ENCODE measurements around the gene SMG1.
"Not testable (repeated sequence)": the region's sequence is repeated elsewhere in the genome, so short reads cannot be mapped to it uniquely, and the experiment has no call there.

The SMG1 gene

GRCh38 chr16:18925986-18926865 lies at the start of gene SMG1:
TSS of gene SMG1 (minus strand) at chr16:18926408. CDS start at chr16:18926041, 367 bp downstream.
- DNase-seq: peak; percentile 94 to 95

DNA sequence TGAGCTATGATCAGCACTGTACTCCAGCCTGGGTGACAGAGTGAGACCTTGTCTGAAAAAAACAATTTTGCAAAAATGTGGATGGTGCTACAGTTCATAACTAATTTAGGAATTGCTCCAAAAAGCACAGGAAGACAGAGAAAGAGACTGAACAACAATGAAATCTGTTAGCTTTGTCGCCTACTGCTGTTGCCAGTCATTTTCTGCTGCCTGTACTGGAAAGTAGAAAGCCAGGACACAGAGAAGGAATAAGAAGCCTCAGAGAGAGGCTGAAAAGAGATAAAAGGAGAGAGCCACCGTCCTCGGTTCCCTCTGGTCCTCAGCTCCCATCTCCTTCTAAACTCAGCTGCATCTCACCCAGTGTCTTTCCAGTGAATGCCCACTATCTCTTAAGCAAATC lies 48.9 kb upstream of the SMG1 start:
- DNase-seq: no peak

GRCh38 chr16:18969855-18970240 lies 43.6 kb upstream of the SMG1 start:
- no peak for DNase-seq

DNA sequence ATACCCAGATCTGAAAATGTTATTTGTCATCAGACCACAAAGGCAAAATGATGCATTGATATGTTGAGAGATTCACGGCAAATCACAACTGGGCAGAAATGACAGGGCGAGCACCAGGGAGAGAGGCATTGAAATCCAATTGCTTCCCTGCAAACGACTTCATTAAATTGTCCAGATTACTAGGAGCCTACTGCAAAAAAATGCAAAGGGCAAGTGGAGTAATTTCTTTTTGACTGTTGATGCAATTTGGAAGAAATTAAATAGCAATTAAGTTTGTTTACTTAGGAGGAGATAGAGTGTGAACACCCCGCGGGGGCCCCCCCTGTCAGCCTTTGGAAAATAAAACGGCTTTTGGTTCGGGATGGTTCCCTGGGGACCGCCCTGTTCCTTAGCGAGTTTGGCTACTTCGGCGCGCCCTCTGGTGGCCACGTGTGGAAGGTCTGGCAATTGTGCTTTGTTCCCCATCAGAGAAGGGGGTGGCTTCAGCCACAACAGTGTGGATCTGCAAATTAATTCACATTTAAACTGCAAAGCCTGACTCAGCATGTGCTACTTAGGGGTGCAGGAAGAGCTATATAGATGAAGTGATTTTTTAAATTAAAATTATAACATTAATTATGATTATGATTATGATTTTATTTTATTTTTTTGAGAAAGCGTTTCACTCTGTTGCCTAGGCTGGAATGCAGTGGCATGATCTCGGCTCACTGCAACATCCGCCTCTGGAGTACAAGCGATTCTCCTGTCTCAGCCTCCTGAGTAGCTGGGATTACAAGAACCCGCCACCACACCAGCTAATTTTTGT lies 43.0 kb upstream of the SMG1 start:
- DNase-seq: peak; percentile 62 to 79

- no peak for DNase-seq
These were observed 40.6 kb upstream of the SMG1 start for GRCh38 chr16:18966791-18967190.

GRCh38 chr16:18965555-18965954 lies 39.3 kb upstream of the SMG1 start:
- no peak for DNase-seq

DNA sequence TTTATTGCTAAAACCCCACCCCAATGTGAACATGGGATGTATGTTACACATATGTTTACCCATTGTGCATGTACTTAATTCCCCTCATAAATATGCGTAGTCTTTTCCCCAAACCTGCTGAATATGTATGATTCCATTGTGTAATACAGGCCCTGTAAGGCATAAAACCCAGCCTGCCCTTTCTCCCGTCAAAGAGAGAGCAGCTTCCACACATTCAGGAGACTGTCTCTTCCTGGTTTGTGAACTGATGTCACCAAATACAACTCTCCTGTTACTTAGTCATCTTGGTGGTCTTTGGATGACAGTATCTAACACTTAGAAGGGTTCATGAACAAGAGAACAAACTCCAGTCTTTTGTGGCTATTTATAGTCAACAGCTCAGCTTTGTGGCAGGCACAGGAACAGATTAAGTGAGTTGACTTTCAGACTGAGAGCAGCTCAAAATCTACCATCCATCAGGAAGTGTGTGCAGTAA lies 32.9 kb upstream of the SMG1 start:
- no peak for DNase-seq

DNA sequence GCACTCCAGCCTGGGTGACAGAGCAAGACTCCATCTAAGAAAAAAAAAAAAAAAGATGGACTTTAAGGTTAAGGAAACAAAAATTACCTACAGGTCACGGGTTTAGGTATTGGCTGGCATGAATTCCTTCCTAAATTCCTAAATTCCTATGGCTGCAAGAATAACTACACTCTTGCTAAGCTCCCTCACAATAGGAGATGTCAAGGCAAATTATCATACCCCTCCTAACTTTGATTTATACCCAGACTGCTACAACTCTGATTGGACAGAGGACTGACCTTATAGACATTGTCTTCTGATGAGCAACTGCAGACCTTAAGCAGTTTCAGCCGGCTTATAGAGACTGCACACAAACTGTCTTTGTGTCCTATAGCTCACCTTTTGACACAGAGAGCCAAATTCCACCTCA lies 32.4 kb upstream of the SMG1 start:
- DNase-seq: no peak

DNA sequence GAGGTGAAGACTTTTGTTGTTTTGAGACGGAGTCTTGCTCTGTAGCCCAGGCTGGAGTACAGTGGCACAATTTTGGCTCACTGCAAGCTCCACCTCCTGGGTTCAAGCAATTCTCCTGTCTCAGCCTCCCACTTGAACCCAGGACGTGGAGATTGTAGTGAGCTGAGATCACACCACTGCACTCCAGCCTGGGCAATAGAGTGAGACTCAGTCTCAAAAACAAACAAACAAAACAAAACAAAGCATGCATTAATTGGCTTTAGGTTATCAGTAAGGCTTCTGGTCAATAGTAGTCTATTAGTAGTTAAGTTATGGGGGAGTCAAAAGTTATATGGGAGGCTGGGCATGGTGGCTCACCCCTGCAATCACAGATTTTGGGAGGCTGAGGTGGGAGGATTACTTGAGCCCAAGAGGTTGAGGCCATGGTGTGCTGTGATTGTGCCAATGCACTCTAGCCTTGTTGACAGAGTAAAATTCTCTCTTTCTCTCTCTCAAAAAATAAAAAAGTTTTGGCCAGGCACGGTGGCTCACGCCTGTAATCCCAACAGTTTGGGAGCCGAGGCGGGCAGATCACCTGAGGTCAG lies 30.5 kb upstream of the SMG1 start:
- DNase-seq: not testable (repeated sequence)

DNA sequence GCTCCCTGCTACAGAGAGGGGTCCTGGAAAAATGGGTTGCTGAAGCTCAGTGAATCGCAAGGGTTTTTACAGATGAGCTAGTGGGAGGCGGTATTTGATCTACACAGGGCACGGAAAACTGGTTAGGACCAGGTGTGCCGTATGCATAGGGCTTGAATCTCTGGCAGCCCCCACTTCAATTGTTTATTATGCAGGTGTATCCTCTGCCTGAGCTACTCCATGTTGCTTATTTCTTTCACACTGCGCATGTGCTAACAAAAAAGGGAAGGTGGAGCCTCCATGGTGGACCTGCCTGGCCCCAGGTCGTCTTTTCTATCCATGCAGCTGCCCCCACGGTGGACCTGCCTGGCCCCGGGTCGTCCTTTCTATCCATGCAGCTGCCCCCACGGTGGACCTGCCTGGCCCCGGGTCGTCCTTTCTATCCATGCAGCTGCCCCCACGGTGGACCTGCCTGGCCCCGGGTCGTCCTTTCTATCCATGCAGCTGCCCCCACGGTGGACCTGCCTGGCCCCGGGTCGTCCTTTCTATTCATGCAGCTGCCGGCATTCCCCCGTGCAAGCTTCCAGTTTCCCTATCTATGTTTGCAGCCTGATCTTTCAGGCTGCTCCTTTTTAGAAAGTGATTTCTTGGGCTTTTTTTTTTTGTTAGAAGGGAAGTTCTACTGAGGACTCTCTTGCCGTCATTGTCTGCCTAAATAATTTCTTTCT lies 29.8 kb upstream of the SMG1 start:
- DNase-seq: peak in 1 of 2 experiments; percentile 3

- DNase-seq: no peak
These were observed 27.3 kb upstream of the SMG1 start for GRCh38 chr16:18953547-18953946.

DNA sequence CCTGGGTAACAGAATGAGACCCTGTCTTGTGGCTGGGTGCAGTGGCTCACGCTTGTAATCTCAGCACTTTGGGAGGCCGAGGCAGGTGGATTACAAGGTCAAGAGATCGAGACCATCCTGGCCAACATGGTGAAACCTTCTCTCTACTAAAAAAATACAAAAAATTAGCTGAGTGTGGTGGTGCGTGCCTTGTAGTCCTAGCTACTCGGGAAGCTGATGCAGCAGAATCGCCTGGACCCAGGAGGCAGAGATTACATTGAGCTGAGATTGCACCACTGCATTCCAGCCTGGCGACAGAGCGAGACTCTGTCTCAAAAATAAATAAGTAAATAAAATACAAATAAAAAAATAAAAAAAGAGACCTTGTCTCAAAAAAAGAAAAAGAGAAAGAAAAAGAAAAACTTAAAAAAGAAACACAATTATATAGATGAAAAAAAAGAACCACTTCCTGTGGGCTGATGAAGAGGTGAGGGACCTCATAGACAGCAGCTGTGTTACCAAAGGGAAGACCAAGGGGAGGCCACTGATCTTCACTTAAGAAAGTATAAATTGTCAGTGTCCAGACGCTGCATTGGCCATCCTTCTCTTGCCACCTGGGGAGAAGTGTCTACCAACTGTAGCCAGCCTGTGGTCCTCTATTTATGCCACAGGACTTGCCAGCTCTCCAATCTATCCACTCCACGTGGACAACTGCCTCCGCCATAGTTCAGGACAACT lies 24.4 kb upstream of the SMG1 start:
- no peak for DNase-seq

- DNase-seq: no peak
These were observed 22.3 kb upstream of the SMG1 start for GRCh38 chr16:18948372-18949020.

- DNase-seq: no peak
These were observed 19.0 kb upstream of the SMG1 start for GRCh38 chr16:18945233-18945632.

GRCh38 chr16:18943414-18943813 lies 17.2 kb upstream of the SMG1 start:
- DNase-seq: no peak

DNA sequence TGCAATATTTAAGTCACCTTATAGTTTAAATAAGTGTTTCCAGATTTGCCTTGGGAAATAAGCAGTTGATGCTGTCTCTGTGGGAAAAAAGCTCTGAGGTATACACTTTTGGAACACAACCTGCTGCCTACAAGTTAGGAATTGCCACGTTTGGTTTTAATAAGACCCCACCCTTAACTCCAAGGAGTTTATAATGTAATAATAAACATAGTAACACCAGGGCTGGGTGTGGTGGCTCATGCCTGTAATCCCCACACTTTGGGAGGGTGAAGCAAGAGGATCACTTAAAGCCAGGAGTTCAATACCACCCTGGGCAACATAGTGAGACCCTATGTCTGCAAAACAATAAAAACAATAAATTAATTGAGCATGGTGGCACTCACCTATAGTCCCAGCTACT lies 15.9 kb upstream of the SMG1 start:
- DNase-seq: no peak

GRCh38 chr16:18941471-18941870 lies 15.3 kb upstream of the SMG1 start:
- DNase-seq: no peak

- DNase-seq: no peak
These were observed 12.8 kb upstream of the SMG1 start for GRCh38 chr16:18938986-18939385.

- DNase-seq: no peak
These were observed 11.2 kb upstream of the SMG1 start for GRCh38 chr16:18937390-18937789.

GRCh38 chr16:18936727-18937340 lies 10.6 kb upstream of the SMG1 start:
- no peak for DNase-seq

DNA sequence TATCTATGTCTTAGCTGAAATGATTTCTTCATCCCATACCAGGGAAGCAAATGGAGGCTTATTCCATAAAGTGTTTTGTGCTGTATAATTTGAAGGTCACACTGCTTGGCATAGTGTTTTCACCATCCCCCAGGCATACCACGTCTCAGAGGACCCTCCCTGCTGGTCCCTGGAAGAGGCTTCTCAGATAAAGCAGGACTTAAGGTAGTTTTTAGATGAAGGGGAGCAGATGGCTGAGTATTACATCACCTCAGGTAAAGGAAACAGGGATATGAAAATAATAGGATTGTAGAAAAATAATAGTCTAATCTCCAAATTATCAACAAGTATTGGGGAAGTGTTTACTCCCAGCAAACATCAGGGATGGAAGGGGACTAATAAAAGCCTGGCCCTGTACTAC lies 7.3 kb upstream of the SMG1 start:
- no peak for DNase-seq
